H1 (cell line): ENCODE data around the gene NR2F6. TPM values are rescaled to one million over a fixed set of nuclear protein-coding genes. Genes with fewer than 3 reads are reported as not detected.

ENCODE experiments used
- CTCF ChIA-PET: fragments of 300-600 bp; sonication (Branson Sonifier 250); formaldehyde crosslinking; loops from one replicate; lab custom pipeline; 2021; ENCODE audit not compliant: partially characterized antibody; lab: Charles Lee
- POLR2A ChIA-PET: fragments of 300-600 bp; sonication (Branson Sonifier 250); formaldehyde crosslinking; loops from one replicate; lab custom pipeline; 2021; ENCODE audit warnings: inconsistent platforms; ENCODE audit not compliant: partially characterized antibody; lab: Charles Lee
- DNase-seq, 2 experiments: peaks; one replicate each; pipeline versions ENCODE4 v3.0.0 to v3.0.0-alpha.2; 2010 to 2022; ENCODE audit warnings: low spot score in 2 of 2, low read depth in 1 of 2, mixed read lengths in 1 of 2
- FAIRE-seq: peaks from 2 replicates; lab custom pipeline; 2011; peaks lifted over from hg19 to GRCh38; lab: Jason Lieb, UNC
- H2AFZ ChIP-seq: 2 replicates; pipeline ENCODE4 v1.8.1; 2012; ENCODE audit warnings: low read length, inconsistent platforms
- H2AK5ac ChIP-seq: 2 replicates; pipeline ENCODE4 v1.6.1; 2013; ENCODE audit warnings: low read depth, low read length
- H2BK120ac ChIP-seq: replicated peaks from 2 replicates; pipeline ENCODE3; 2013; ENCODE audit warnings: low read depth, low read length, inconsistent platforms
- H2BK12ac ChIP-seq: 2 replicates; pipeline ENCODE4 v1.6.1; 2013; ENCODE audit warnings: low read depth, low read length
- H2BK15ac ChIP-seq: 2 replicates; pipeline ENCODE4 v1.6.1; 2013; ENCODE audit warnings: low read length
- H2BK20ac ChIP-seq: 2 replicates; pipeline ENCODE4 v1.6.1; 2013; ENCODE audit warnings: low read length
- H2BK5ac ChIP-seq: 2 replicates; pipeline ENCODE4 v1.6.1; 2013; ENCODE audit warnings: low read depth, low read length
- H3K14ac ChIP-seq: 2 replicates; pipeline ENCODE4 v1.6.1; 2013; ENCODE audit warnings: inconsistent platforms; ENCODE audit not compliant: insufficient read length
- H3K18ac ChIP-seq: 2 replicates; pipeline ENCODE4 v1.6.1; 2013; ENCODE audit warnings: low read length; ENCODE audit errors: extremely low read depth
- H3K23ac ChIP-seq: 2 replicates; pipeline ENCODE4 v1.6.1; 2013; ENCODE audit warnings: inconsistent platforms; ENCODE audit not compliant: insufficient read length
- H3K23me2 ChIP-seq: 2 replicates; pipeline ENCODE4 v1.6.1; 2013; ENCODE audit warnings: low read depth, low read length
- H3K27ac ChIP-seq: 2 replicates; pipeline ENCODE4 v1.6.1; 2011; ENCODE audit warnings: low read depth, low read length, inconsistent platforms
- H3K27me3 ChIP-seq, 4 experiments: replicated peaks in 1 of 4; 1 replicate in 1 of 4; 2 replicates in 3 of 4; pipeline versions ENCODE4 v1.6.1 to v1.8.1; 2011 to 2013; ENCODE audit warnings: low read length in 3 of 4, mild to moderate bottlenecking in 3 of 4, inconsistent platforms in 2 of 4, mixed read lengths in 2 of 4, moderate library complexity in 1 of 4; ENCODE audit not compliant: control insufficient read depth in 3 of 4, insufficient read depth in 3 of 4; ENCODE audit errors: extremely low read depth in 1 of 4
- H3K36me3 ChIP-seq, 4 experiments: 2 replicates each; pipeline versions ENCODE4 v1.6.1 to v1.8.1; 2011 to 2013; ENCODE audit warnings: mild to moderate bottlenecking in 4 of 4, low read length in 3 of 4, moderate library complexity in 2 of 4, control low read depth in 1 of 4, inconsistent platforms in 1 of 4; ENCODE audit not compliant: insufficient read depth in 4 of 4, control insufficient read depth in 2 of 4
- H3K4ac ChIP-seq: replicated peaks from 2 replicates; pipeline ENCODE3; 2013; ENCODE audit warnings: low read length, low read depth, mixed read lengths, inconsistent platforms; ENCODE audit not compliant: insufficient read length
- H3K4me1 ChIP-seq, 4 experiments: replicated peaks in 1 of 4; 1 replicate in 1 of 4; 2 replicates in 3 of 4; pipeline versions ENCODE4 v1.6.1 to v1.8.1; 2011 to 2013; ENCODE audit warnings: low read length in 3 of 4, inconsistent platforms in 2 of 4, mixed read lengths in 1 of 4; ENCODE audit not compliant: insufficient read depth in 4 of 4, control insufficient read depth in 3 of 4
- H3K4me2 ChIP-seq, 2 experiments: 2 replicates each; pipeline versions ENCODE4 v1.6.1 to v1.8.1; 2011 to 2013; ENCODE audit warnings: low read depth in 2 of 2, low read length in 2 of 2, control low read depth in 1 of 2, inconsistent platforms in 1 of 2, mild to moderate bottlenecking in 1 of 2; ENCODE audit not compliant: insufficient read depth in 1 of 2
- H3K4me3 ChIP-seq, 4 experiments: fragments of 200-600, 300-600 bp in 1 of 4; sonication (generic), shearing (Covaris generic), sonication (Bioruptor Twin) in 1 of 4; 2 replicates each; pipeline versions ENCODE4 v1.5.1 to v1.8.1; 2011 to 2016; ENCODE audit warnings: low read length in 4 of 4, low read depth in 3 of 4, control low read depth in 2 of 4, inconsistent platforms in 2 of 4, mild to moderate bottlenecking in 2 of 4, mixed read lengths in 1 of 4, moderate library complexity in 1 of 4; ENCODE audit not compliant: insufficient read depth in 2 of 4; ENCODE audit errors: extremely low read depth in 1 of 4
- H3K56ac ChIP-seq: replicated peaks from 2 replicates; pipeline ENCODE3; 2013; ENCODE audit warnings: low read depth, mild to moderate bottlenecking, mixed read lengths, low read length, inconsistent platforms; ENCODE audit not compliant: insufficient read length
- H3K79me1 ChIP-seq: 2 replicates; pipeline ENCODE4 v1.6.1; 2013; ENCODE audit warnings: low read depth, low read length, control low read depth
- H3K79me2 ChIP-seq, 2 experiments: 2 replicates each; pipeline versions ENCODE4 v1.6.1 to v1.8.1; 2012 to 2013; ENCODE audit warnings: low read length in 2 of 2, mild to moderate bottlenecking in 2 of 2, inconsistent platforms in 1 of 2; ENCODE audit not compliant: insufficient read depth in 2 of 2, control insufficient read depth in 1 of 2
- H3K9ac ChIP-seq, 4 experiments: replicated peaks in 1 of 4; 1 replicate in 1 of 4; 2 replicates in 3 of 4; pipeline versions ENCODE4 v1.6.1 to v1.8.1; 2011 to 2013; ENCODE audit warnings: low read depth in 3 of 4, low read length in 3 of 4, control low read depth in 2 of 4, mild to moderate bottlenecking in 2 of 4, moderate library complexity in 2 of 4, inconsistent platforms in 1 of 4; ENCODE audit errors: extremely low read depth in 1 of 4
- H3K9me3 ChIP-seq, 2 experiments: 2 replicates each; pipeline versions ENCODE4 v1.6.1 to v1.8.1; 2012 to 2013; ENCODE audit warnings: mild to moderate bottlenecking in 2 of 2, moderate library complexity in 2 of 2, control low read depth in 1 of 2, inconsistent platforms in 1 of 2, low read depth in 1 of 2, low read length in 1 of 2, mixed read lengths in 1 of 2; ENCODE audit not compliant: insufficient read depth in 2 of 2
- H4K20me1 ChIP-seq, 2 experiments: replicated peaks in 1 of 2; 2 replicates each; pipeline versions ENCODE3 to v1.8.1; 2011 to 2013; ENCODE audit warnings: inconsistent platforms in 2 of 2, low read length in 2 of 2, mild to moderate bottlenecking in 1 of 2; ENCODE audit not compliant: insufficient read depth in 2 of 2, control insufficient read depth in 1 of 2
- H4K5ac ChIP-seq: 2 replicates; pipeline ENCODE4 v1.6.1; 2013; ENCODE audit warnings: low read length, low read depth, mixed read lengths, inconsistent platforms; ENCODE audit not compliant: insufficient read length
- H4K8ac ChIP-seq: 2 replicates; pipeline ENCODE4 v1.8.0; 2013; ENCODE audit warnings: mild to moderate bottlenecking, moderate library complexity, low read length, inconsistent platforms; ENCODE audit not compliant: insufficient read depth; ENCODE audit errors: extremely low read depth
- H4K91ac ChIP-seq: replicated peaks from 2 replicates; pipeline ENCODE3; 2013; ENCODE audit warnings: low read length, mixed read lengths, inconsistent platforms; ENCODE audit not compliant: insufficient read length
- CEBPB ChIP-seq: IDR thresholded peaks from 2 replicates; pipeline ENCODE4 v1.6.1; 2012; ENCODE audit warnings: low read depth, low read length
- CTCF ChIP-seq, 3 experiments: IDR thresholded peaks; 1 replicate in 2 of 3; 2 replicates in 1 of 3; pipeline versions ENCODE4 v1.5.1 to v1.6.1; 2011; ENCODE audit warnings: low read length in 3 of 3, mild to moderate bottlenecking in 3 of 3, inconsistent platforms in 2 of 3, low read depth in 1 of 3, moderate library complexity in 1 of 3; ENCODE audit not compliant: insufficient read depth in 1 of 3; ENCODE audit errors: control extremely low read depth in 1 of 3
- MAX ChIP-seq: IDR thresholded peaks from 2 replicates; pipeline ENCODE4 v1.6.1; 2012; ENCODE audit warnings: inconsistent platforms
- POLR2A ChIP-seq, 2 experiments: IDR thresholded peaks; 1 replicate in 1 of 2; 2 replicates in 1 of 2; pipeline ENCODE4 v1.6.1; 2011; ENCODE audit warnings: low read depth in 2 of 2, low read length in 2 of 2, mild to moderate bottlenecking in 2 of 2; ENCODE audit errors: control extremely low read depth in 1 of 2
- POLR2AphosphoS5 ChIP-seq: IDR thresholded peaks from 2 replicates; pipeline ENCODE4 v1.6.1; 2011; ENCODE audit warnings: low read depth, low read length
- SP4 ChIP-seq: IDR thresholded peaks from 2 replicates; pipeline ENCODE4 v1.6.1; 2012; ENCODE audit warnings: low read length, inconsistent platforms
- TAF1 ChIP-seq: IDR thresholded peaks from 2 replicates; pipeline ENCODE4 v1.6.1; 2011; ENCODE audit warnings: mild to moderate bottlenecking, low read depth, low read length
- TBP ChIP-seq: IDR thresholded peaks from 2 replicates; pipeline ENCODE4 v1.6.1; 2011; ENCODE audit warnings: low read depth, low read length, improper control_type of control experiment
- USF2 ChIP-seq: IDR thresholded peaks from 2 replicates; pipeline ENCODE4 v1.6.1; 2011; ENCODE audit warnings: low read length, improper control_type of control experiment
- WGBS, 2 experiments: shearing (Covaris generic) in 1 of 2; methylation state at CpG; one replicate each; pipeline versions ENCODE4 v1.1.6 to v1.1.7; 2013 to 2015; ENCODE audit warnings: low lambda C conversion rate in 2 of 2, mixed read lengths in 2 of 2, inconsistent platforms in 1 of 2, low coverage in 1 of 2, missing lambda C conversion rate in 1 of 2; ENCODE audit not compliant: insufficient replicate concordance in 2 of 2, insufficient coverage in 1 of 2, insufficient read length in 1 of 2; ENCODE audit errors: extremely low coverage in 1 of 2, missing lambda C conversion rate in 1 of 2; 5-methylcytosine and 5-hydroxymethylcytosine counted together
- polyA plus RNA-seq, 7 experiments: library from polyadenylated mRNA; depleted of rRNA in 3 of 7; stranded (reverse) in 5 of 7; unstranded in 2 of 7; fragments of >200 nt in 5 of 7; fragments of 200-250 nt in 2 of 7; gene quantifications; 1 replicate in 5 of 7; 2 replicates in 1 of 7; 4 replicates in 1 of 7; pipeline versions ENCODE4 v1.2.1 to v1.2.3, GENCODE V29; 2011 to 2013; ENCODE audit warnings: missing spikeins in 2 of 7, mixed read lengths in 2 of 7
- total RNA-seq: library from RNA; stranded (reverse); fragmentation: NEBNext Ultra II Directional; extraction: Animal tissue kit (Norgen Biotek cat#: 25700); gene quantifications from 2 replicates; pipeline ENCODE4 v1.2.1, GENCODE V29; 2021

The NR2F6 gene
- total and polyA plus RNA-seq, 2 of the 8 experiments (the other 6 are each of a cell fraction or from before 2014, with no cell fraction given): 99.7 to 114 TPM

GRCh38 chr19:17264641-17264979, 18.9 kb upstream of the NR2F6 start, which contains the start of gene USHBP1:
USHBP1 (minus strand) TSS chr19:17264745; CDS start chr19:17264299, 446 bp downstream.
- no peak within 1 kb of the TSS for H3K56ac ChIP-seq
- peak within 1 kb of the TSS; percentile 84; the same call in 1 of the 2 replicates for H3K18ac ChIP-seq
- ChIA-PET CTCF (interaction anchor here (0.6 to 3.3 kb wide), 10 partner anchors 9 to 175 kb away, joined by 3 to 28 read pairs (median 4); partner anchors contain the start of gene ANKLE1), POLR2A (interaction anchor here (0.7 to 12.8 kb wide), 14 partner anchors 8 to 49 kb away, joined by 3 to 113 read pairs (median 4); partner anchors contain the start of genes ANKLE1, OCEL1 and USE1)
- peak within 1 kb of the TSS; percentile 86 for H2BK5ac ChIP-seq
- peak within 1 kb of the TSS; percentile 17; the same call in 1 of the 2 replicates for H2AK5ac ChIP-seq
- peak within 1 kb of the TSS; percentile 11 to 52; a peak in 2 of 4 replicates for H3K4me2 ChIP-seq
- H3K23me2 ChIP-seq: no peaks in the 10 kb centered on the region
- peak within 1 kb of the TSS; percentile 98 for H4K91ac ChIP-seq
- no peak for FAIRE-seq
- peaks cover 0 to 3% (median 0%) of the 10 kb centered on the region in 4 experiments; a peak in 2 of 8 replicates for H3K36me3 ChIP-seq
- H4K5ac ChIP-seq: peak within 1 kb of the TSS; percentile 55
- peak within 1 kb of the TSS; percentile 96 for H2BK12ac ChIP-seq
- WGBS, 2 experiments: 40% methylated on average over 5 of the region's 5 CpGs; no CpG with 5 or more reads in 1 of the 2 experiments
- H3K79me2 ChIP-seq: peaks cover 3 to 12% of the 10 kb centered on the region in 2 experiments; a peak in 3 of 4 replicates
- no peak within 1 kb of the TSS for H3K14ac ChIP-seq
- peaks cover 4 to 8% of the 10 kb centered on the region in 2 experiments; a peak in 3 of 4 replicates for H3K9me3 ChIP-seq
- peak within 1 kb of the TSS; percentile 74 for H2BK15ac ChIP-seq
- peak within 1 kb of the TSS; percentile 28 for H3K4ac ChIP-seq
- H2BK120ac ChIP-seq: peak within 1 kb of the TSS; percentile 28
- H3K4me3 ChIP-seq: 0 out of 8 replicates have a peak within 1 kb of the TSS, but pooled peaks of 1 of the 4 experiments have one; percentile 10
- H3K27ac ChIP-seq: peak within 1 kb of the TSS; percentile 62
- H3K79me1 ChIP-seq: no peaks in the 10 kb centered on the region; the same call in 1 of the 2 replicates
- H4K20me1 ChIP-seq: no peaks in the 10 kb centered on the region
- peak within 1 kb of the TSS; percentile 96 for H4K8ac ChIP-seq
- H3K23ac ChIP-seq: no peak within 1 kb of the TSS
- no peak within 1 kb of the TSS for H2AFZ ChIP-seq
- H2BK20ac ChIP-seq: peak within 1 kb of the TSS; percentile 64; the same call in 1 of the 2 replicates
- H3K9ac ChIP-seq: peak within 1 kb of the TSS in 1 of 4 experiments; percentile 1; a peak in 3 of 7 replicates
- H3K4me1 ChIP-seq: peaks cover 0 to 8% (median 2%) of the 10 kb centered on the region in 4 experiments; a peak in 5 of 7 replicates
- no peaks in the 10 kb centered on the region for H3K27me3 ChIP-seq
- DNase-seq: peak in 1 of 2 experiments; percentile 75
- TF ChIP-seq POLR2A (IDR thresholded peaks at IDR 0.05; ENCODE audit: control extremely low read depth in 1 of 2, low read depth in 2 of 2, low read length in 2 of 2): 0 out of 3 replicates have a peak, but pooled peaks of 1 of the 2 experiments have one; percentile 44
- peak; percentile 91 for TF ChIP-seq USF2
- TF ChIP-seq MAX: 0 out of 2 replicates have a peak, but pooled peaks have one; percentile 15
- no peak for TF ChIP-seq POLR2AphosphoS5
- TF ChIP-seq SP4: no peak
- no peak for TF ChIP-seq CTCF (IDR thresholded peaks at IDR 0.05; ENCODE audit: control extremely low read depth in 1 of 3, insufficient read depth in 1 of 3, low read depth in 1 of 3, low read length in 3 of 3)
- no peak for TF ChIP-seq CEBPB
- peak; percentile 43; the same call in 1 of the 2 replicates for TF ChIP-seq TBP
- peak; percentile 71 for TF ChIP-seq TAF1
